Fibroblast of gingiva (primary cell): Measurements from ENCODE around the gene PSMB4.

Source experiments
- DNase-seq: peaks from one replicate; pipeline ENCODE4 v3.0.0-alpha.2; 2011; ENCODE audit warnings: low read depth

Gene PSMB4

DNA sequence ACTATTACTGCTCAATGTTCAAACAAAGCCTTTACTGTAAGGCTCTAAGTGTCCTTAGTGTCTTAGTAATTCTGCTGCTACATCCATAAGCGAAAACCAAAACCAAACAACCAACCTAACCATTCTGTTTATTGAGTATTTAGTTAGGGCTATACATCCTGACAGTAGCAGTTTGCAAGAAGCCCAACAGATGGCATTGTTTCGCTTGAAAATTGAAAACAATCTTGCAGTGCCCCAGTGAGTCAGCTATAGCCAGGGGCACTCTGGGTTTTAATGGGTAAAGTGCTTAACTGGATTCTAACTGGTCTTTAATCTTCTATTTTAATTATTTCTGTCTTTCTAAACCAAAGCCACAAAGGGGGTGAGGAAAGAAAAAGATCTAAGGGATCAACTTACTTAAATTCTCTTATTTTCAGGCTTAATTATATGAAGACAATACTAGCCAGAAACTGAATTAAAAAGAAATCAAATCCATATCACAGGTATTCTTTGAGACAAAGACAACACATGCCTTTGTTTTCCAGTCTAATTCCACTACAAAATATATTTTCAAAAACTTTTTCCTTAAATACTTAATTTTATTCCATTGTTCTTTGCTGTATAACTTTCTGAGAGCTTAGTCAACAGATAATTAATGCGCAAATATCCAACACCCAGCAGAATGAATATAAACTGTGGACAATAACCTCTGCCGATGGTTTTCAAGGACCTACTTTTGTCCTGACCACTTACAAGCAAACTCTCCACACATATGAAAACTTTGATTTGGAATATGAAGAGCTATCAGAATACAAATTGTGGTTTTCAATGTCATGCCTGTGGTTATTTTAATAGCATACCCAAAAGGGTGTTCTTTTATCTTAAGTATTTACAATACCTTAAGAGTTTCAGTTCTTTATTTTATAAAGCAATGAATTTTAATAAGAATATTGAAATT, 44.7 kb downstream of the PSMB4 start:
- DNase-seq = peak; percentile 74

DNA sequence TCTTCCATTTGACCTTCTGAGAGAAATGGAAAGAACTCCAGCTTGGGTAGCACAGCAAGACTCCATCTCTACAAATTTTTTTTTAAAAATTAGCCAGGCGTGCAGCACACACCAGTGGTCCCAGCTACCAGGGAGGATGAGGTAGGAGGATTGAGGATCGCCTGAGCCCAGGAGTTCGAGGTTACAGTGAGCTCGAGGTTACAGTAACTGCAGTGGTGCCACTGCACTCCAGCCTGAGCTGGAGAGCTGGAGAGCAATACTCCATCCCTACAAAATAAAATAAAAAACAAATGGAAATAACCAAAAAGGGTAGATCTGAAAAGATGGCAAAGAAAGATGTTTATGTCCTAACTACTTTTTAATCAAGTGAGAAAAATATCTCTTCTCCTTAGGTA, 45.4 kb downstream of the PSMB4 start:
- no peak for DNase-seq

DNA sequence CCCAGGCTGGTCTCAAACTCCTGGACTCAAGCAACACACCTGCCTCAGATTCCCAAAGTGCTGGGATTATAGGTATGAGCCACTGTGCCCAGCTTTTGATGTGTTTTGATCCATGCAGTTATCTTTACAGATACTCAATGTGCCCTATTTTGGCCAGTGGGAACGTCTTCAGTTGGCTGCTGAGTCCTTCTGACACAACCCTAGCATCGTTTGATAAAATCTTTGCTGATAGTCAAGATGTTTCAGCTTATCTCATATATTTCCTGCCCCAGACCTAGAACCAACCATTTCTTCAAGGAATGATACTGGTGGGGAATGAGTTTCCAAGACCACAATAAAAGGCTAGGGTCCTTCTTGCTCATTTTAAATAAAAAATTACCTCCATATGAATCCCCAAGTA, 48.3 kb downstream of the PSMB4 start:
- no peak for DNase-seq
